A549 (cell line): ENCODE measurements around the gene PDS5B. TPM values are rescaled to one million over a fixed set of nuclear protein-coding genes. Genes with fewer than 3 reads are reported as not detected.
A peak's percentile ranks its signal among the peaks of the same experiment; 100 is the strongest.
"Not testable (repeated sequence)": the region's sequence is repeated elsewhere in the genome, so short reads cannot be mapped to it uniquely, and the experiment has no call there.

Experiments
- ATAC-seq, 2 experiments: fragments of 200-7000 bp in 1 of 2; fragments of >200 bp in 1 of 2; cut with Nextera tagmentation in 1 of 2; cut with Tn5 transposase in 1 of 2; 3 replicates each; pipeline versions ENCODE4 v1.8.0 to v1.9.1; 2018 to 2020; ENCODE audit warnings: mild to moderate bottlenecking in 1 of 2, moderate library complexity in 1 of 2
- CTCF ChIA-PET: fragments of 300-600 bp; sonication (Branson Sonifier 250); formaldehyde crosslinking; extraction: SDS; loops from one replicate; lab custom pipeline; 2021; ENCODE audit warnings: antibody characterized with exemption, inconsistent platforms; lab: Yijun Ruan, JAX
- POLR2A ChIA-PET: fragments of 350-600 bp; formaldehyde crosslinking; extraction: SDS; loops from one replicate; lab custom pipeline; 2021; ENCODE audit warnings: antibody characterized with exemption, inconsistent platforms; lab: Yijun Ruan, JAX
- DNase-seq, 2 experiments: peaks; one replicate each; pipeline versions ENCODE4 v3.0.0 to v3.0.0-alpha.2; 2011 to 2016; ENCODE audit warnings: low read depth in 1 of 2, low spot score in 1 of 2
- FAIRE-seq: peaks from 2 replicates; lab custom pipeline; 2011; peaks lifted over from hg19 to GRCh38; lab: Jason Lieb, UNC
- H3K27ac ChIP-seq, 2 experiments: fragments of >200 bp; sonication (Bioruptor Twin); formaldehyde crosslinking; 3 replicates each; pipeline ENCODE4 v1.5.1; 2016 to 2017
- H3K4me1 ChIP-seq: fragments of >200 bp; sonication (Bioruptor Twin); formaldehyde crosslinking; 3 replicates; pipeline ENCODE4 v1.6.1; 2016
- H3K4me2 ChIP-seq: fragments of >200 bp; sonication (Bioruptor Twin); formaldehyde crosslinking; 3 replicates; pipeline ENCODE4 v1.6.1; 2016
- H3K4me3 ChIP-seq: fragments of >200 bp; sonication (Bioruptor Twin); formaldehyde crosslinking; 3 replicates; pipeline ENCODE4 v1.5.1; 2016
- H3K9me3 ChIP-seq: fragments of >200 bp; sonication (Bioruptor Twin); formaldehyde crosslinking; 3 replicates; pipeline ENCODE4 v1.6.1; 2016
- BHLHE40 ChIP-seq: IDR thresholded peaks from 2 replicates; pipeline ENCODE4 v1.6.1; 2012; ENCODE audit warnings: low read depth, low read length, inconsistent platforms
- EP300 ChIP-seq, 2 experiments: fragments of >200 bp; sonication (Bioruptor Twin); formaldehyde crosslinking; IDR thresholded peaks; 2 replicates in 1 of 2; 3 replicates in 1 of 2; pipeline ENCODE4 v1.6.1; 2016 to 2017
- ESRRA ChIP-seq: fragments of 150-350 bp; IDR thresholded peaks from 2 replicates; pipeline ENCODE4 v1.6.1; 2014; ENCODE audit warnings: mild to moderate bottlenecking, low read length, borderline replicate concordance
- FOSL2 ChIP-seq, 2 experiments: fragments of 450-650 bp in 1 of 2; fragments of >200 bp in 1 of 2; sonication (Bioruptor Twin) in 1 of 2; formaldehyde crosslinking; IDR thresholded peaks; 2 replicates each; pipeline versions ENCODE4 v1.5.0 to v1.6.1; 2016 to 2020; ENCODE audit warnings: mild to moderate bottlenecking in 1 of 2, moderate library complexity in 1 of 2
- HOXA7 ChIP-seq: fragments of 250-450 bp; sonication (Bioruptor Pico); IDR thresholded peaks from 2 replicates; pipeline ENCODE4 v1.5.0; 2020; ENCODE audit warnings: mild to moderate bottlenecking, moderate library complexity
- JUNB ChIP-seq: fragments of >200 bp; sonication (Bioruptor Twin); formaldehyde crosslinking; IDR thresholded peaks from 2 replicates; pipeline ENCODE4 v1.6.1; 2016
- KDM1A ChIP-seq: fragments of 200-600 bp; sonication (generic); IDR thresholded peaks from 2 replicates; pipeline ENCODE4 v1.6.1; 2016; ENCODE audit warnings: low read depth, mild to moderate bottlenecking
- MAFK ChIP-seq: fragments of 450-650 bp; IDR thresholded peaks from 2 replicates; pipeline ENCODE4 v1.6.1; 2014; ENCODE audit not compliant: partially characterized antibody
- MAZ ChIP-seq: fragments of 150-350 bp; IDR thresholded peaks from 2 replicates; pipeline ENCODE4 v1.6.1; 2014; ENCODE audit warnings: antibody characterized with exemption, low read depth, low read length, borderline replicate concordance
- NR3C1 ChIP-seq: fragments of >200 bp; sonication (Bioruptor Twin); formaldehyde crosslinking; IDR thresholded peaks from 3 replicates; pipeline ENCODE4 v1.6.1; 2017
- RAD21 ChIP-seq, 2 experiments: fragments of >200 bp in 1 of 2; sonication (Bioruptor Twin) in 1 of 2; formaldehyde crosslinking in 1 of 2; IDR thresholded peaks in 1 of 2; conservative IDR thresholded peaks in 1 of 2; 2 replicates in 1 of 2; 3 replicates in 1 of 2; pipeline ENCODE4 v1.6.1; 2012 to 2018; ENCODE audit warnings: inconsistent platforms in 1 of 2
- TFCP2L1 ChIP-seq: fragments of 250-450 bp; sonication (Bioruptor Pico); IDR thresholded peaks from 2 replicates; pipeline ENCODE4 v1.5.0; 2021; ENCODE audit warnings: mild to moderate bottlenecking
- TP53 ChIP-seq: fragments of 250-450 bp; sonication (Bioruptor Pico); IDR thresholded peaks from 2 replicates; pipeline ENCODE4 v1.5.0; 2021; ENCODE audit warnings: mild to moderate bottlenecking, moderate library complexity
- ZFP36 ChIP-seq: fragments of 450-650 bp; IDR thresholded peaks from 2 replicates; pipeline ENCODE4 v1.6.1; 2014; ENCODE audit warnings: borderline replicate concordance; ENCODE audit not compliant: partially characterized antibody
- ZSCAN20 ChIP-seq: fragments of 250-450 bp; sonication (Bioruptor Pico); IDR thresholded peaks from 2 replicates; pipeline ENCODE4 v1.8.0; 2022; ENCODE audit warnings: mild to moderate bottlenecking, moderate library complexity
- WGBS: methylation state at CpG from one replicate; pipeline ENCODE4 v1.1.6; 2017; ENCODE audit errors: missing lambda C conversion rate; 5-methylcytosine and 5-hydroxymethylcytosine counted together
- polyA plus RNA-seq, 4 experiments: library from polyadenylated mRNA; depleted of rRNA in 3 of 4; stranded (reverse); fragments of >200 nt; fragmentation: RNase III in 1 of 4; extraction: RNeasy Plus Mini Kit Qiagen cat#74134 plus additional on column Dnase treatment in 1 of 4; gene quantifications; 2 replicates in 3 of 4; 3 replicates in 1 of 4; pipeline ENCODE4 v1.2.3, GENCODE V29; 2011 to 2017
- TF ChIP-seq, protein P1 (sequence below): fragments of 450-650 bp; IDR thresholded peaks from 2 replicates; pipeline ENCODE4 v1.6.1; 2014; ENCODE audit warnings: antibody characterized with exemption
- TF ChIP-seq, protein P2 (sequence below): fragments of 200-600 bp; sonication (generic); IDR thresholded peaks from 2 replicates; pipeline ENCODE4 v1.6.1; 2016; ENCODE audit warnings: antibody characterized with exemption, mild to moderate bottlenecking, moderate library complexity
- TF ChIP-seq, protein P3 (sequence below): IDR thresholded peaks from 2 replicates; pipeline ENCODE4 v1.6.1; 2012

PDS5B gene
- polyA plus RNA-seq, 2 of the 4 experiments (the other 2 are of a cell fraction): 10.6 to 16.0 TPM

DNA sequence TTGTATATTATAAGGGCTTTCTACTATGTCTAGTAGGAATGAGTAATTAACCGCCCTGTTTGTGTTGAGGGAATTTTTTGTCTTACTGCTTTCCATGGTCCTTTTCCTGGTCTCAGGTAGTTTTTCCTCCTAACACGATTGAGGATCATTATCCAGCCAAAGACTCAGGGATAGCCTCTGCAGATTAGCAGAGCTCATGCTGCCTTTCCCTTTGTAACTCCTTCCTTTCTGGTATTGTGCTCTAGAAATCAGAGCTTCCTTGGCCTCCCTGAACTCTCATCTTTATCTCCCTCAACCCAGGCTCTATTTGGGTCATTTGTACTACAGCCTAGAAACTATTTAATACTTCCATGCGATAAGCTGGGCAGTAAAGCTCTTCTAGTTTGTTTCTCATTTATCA lies 142.1 kb downstream of the PDS5B start:
- CTCF ChIA-PET: no interaction called here
- H3K4me2 ChIP-seq: no peak overlapping the region
- no peak for ATAC-seq

DNA sequence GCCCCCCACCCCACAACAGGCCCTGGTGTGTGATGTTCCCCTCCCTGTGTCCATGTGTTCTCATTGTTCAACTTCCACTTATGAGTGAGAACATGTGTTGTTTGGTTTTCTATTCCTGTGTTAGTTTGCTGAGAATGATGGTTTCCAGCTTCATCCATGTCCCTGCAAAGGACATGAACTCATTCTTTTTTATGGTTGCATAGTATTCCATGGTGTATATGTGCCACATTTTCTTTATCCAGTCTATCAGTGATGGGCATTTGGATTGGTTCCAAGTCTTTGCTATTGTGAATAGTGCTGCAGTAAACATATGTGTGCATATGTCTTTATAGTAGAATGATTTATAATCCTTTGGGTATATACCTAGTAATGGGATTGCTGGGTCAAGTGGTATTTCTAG lies 142.8 kb downstream of the PDS5B start:
- ATAC-seq, POLR2A ChIA-PET, DNase-seq, H3K27ac ChIP-seq, FAIRE-seq, H3K4me2 ChIP-seq, CTCF ChIA-PET, H3K4me3 ChIP-seq, H3K9me3 ChIP-seq: not testable (repeated sequence)
- peaks cover 14% of the 10 kb centered on the region for H3K4me1 ChIP-seq

More for the DNA sequence above, 142.1 kb downstream of the PDS5B start:
- DNase-seq (no peak), FAIRE-seq (no peak)
- WGBS: 89% methylated on average over 3 of the region's 3 CpGs
- TF ChIP-seq ZSCAN20 (CRISPR knock-in tag): no peak
- no peak for TF ChIP-seq KDM1A
- TF ChIP-seq BHLHE40: no peak
- TF ChIP-seq, protein P1, sequence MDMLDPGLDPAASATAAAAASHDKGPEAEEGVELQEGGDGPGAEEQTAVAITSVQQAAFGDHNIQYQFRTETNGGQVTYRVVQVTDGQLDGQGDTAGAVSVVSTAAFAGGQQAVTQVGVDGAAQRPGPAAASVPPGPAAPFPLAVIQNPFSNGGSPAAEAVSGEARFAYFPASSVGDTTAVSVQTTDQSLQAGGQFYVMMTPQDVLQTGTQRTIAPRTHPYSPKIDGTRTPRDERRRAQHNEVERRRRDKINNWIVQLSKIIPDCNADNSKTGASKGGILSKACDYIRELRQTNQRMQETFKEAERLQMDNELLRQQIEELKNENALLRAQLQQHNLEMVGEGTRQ: no peak
- H3K27ac ChIP-seq: no peak overlapping the region
- POLR2A ChIA-PET: no interaction called here
- peaks cover 14% of the 10 kb centered on the region for H3K4me1 ChIP-seq
- no peaks in the 10 kb centered on the region for H3K9me3 ChIP-seq
- H3K4me3 ChIP-seq: no peak overlapping the region

DNA sequence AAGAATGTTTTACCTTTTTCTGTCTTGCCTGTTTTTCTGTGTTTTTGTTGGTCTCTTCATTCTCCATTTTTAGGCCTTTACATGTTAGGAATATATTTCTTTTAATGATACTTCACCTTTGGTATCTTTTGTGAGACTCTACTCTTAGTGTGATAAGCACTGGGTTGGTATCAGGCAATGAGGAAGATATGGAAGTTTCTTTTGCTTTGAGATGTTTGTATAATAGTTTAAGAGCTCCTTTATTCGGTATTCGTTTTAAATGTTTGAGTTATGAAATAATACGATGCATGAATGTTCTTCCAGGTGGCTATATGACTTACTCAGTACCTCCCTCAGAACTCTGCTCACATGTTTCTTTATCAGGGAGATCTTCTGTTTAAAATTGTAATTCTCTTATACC lies 144.8 kb downstream of the PDS5B start:
- Histone ChIP-seq H3K4me3 (no peak overlapping the region), H3K4me2 (peak overlapping the region; percentile 63), H3K4me1 (peaks cover 22% of the 10 kb centered on the region), H3K27ac (no peak overlapping the region), H3K9me3 (no peaks in the 10 kb centered on the region)
- WGBS: 70% methylated on average over 3 of the region's 3 CpGs
- POLR2A ChIA-PET: no interaction called here
- TF ChIP-seq, protein P2, sequence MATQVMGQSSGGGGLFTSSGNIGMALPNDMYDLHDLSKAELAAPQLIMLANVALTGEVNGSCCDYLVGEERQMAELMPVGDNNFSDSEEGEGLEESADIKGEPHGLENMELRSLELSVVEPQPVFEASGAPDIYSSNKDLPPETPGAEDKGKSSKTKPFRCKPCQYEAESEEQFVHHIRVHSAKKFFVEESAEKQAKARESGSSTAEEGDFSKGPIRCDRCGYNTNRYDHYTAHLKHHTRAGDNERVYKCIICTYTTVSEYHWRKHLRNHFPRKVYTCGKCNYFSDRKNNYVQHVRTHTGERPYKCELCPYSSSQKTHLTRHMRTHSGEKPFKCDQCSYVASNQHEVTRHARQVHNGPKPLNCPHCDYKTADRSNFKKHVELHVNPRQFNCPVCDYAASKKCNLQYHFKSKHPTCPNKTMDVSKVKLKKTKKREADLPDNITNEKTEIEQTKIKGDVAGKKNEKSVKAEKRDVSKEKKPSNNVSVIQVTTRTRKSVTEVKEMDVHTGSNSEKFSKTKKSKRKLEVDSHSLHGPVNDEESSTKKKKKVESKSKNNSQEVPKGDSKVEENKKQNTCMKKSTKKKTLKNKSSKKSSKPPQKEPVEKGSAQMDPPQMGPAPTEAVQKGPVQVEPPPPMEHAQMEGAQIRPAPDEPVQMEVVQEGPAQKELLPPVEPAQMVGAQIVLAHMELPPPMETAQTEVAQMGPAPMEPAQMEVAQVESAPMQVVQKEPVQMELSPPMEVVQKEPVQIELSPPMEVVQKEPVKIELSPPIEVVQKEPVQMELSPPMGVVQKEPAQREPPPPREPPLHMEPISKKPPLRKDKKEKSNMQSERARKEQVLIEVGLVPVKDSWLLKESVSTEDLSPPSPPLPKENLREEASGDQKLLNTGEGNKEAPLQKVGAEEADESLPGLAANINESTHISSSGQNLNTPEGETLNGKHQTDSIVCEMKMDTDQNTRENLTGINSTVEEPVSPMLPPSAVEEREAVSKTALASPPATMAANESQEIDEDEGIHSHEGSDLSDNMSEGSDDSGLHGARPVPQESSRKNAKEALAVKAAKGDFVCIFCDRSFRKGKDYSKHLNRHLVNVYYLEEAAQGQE: no peak
- TF ChIP-seq ZFP36 (no peak), ESRRA (no peak), NR3C1 (no peak), TP53 (CRISPR knock-in tag) (no peak), JUNB (no peak)
- TF ChIP-seq, protein P3, sequence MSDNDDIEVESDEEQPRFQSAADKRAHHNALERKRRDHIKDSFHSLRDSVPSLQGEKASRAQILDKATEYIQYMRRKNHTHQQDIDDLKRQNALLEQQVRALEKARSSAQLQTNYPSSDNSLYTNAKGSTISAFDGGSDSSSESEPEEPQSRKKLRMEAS: no peak
- no peak for DNase-seq
- CTCF ChIA-PET: no interaction called here
- no peak for FAIRE-seq
- ATAC-seq: no peak

DNA sequence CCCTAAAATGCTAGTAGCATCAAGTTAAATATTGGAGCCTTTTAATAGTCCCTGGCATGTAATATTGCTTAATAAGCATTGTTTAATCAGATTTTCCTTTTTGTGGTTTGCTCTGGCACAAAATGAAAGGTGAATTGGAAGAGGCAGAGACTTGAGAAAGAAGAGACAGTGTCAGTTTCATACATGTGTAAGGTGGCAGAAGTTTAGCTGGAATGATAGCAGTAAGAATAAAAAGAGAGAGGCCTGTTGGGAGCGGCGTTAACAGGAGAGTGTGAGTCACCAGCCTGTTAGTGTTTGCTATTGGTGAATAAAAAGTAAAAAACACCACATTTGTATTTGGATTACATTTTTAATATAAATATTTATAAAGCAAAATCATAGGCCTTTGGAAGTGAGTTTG lies 145.3 kb downstream of the PDS5B start:
- no peak for TF ChIP-seq EP300 (IDR thresholded peaks at IDR 0.05)
- no peak for TF ChIP-seq MAZ
- no peak for TF ChIP-seq RAD21 (conservative IDR thresholded peaks at IDR 0.05 in 1 of 2, IDR thresholded peaks at IDR 0.05 in 1 of 2)
- TF ChIP-seq FOSL2 (IDR thresholded peaks at IDR 0.05): no peak
- TF ChIP-seq FOSL2 (CRISPR knock-in tag; IDR thresholded peaks at IDR 0.05): peak; percentile 48
- no peak for TF ChIP-seq TFCP2L1 (CRISPR knock-in tag)
- 0 out of 2 replicates have a peak, but pooled peaks have one; percentile 13 for TF ChIP-seq JUNB
- no peak for TF ChIP-seq HOXA7 (CRISPR knock-in tag)
- TF ChIP-seq MAFK: peak; percentile 46
- ChIA-PET POLR2A (no interaction called here), CTCF (no interaction called here)
- ATAC-seq (peak in 1 of 2 experiments; percentile 70; a peak in 3 of 6 replicates), DNase-seq (peak in 1 of 2 experiments; percentile 44), FAIRE-seq (no peak)
- Histone ChIP-seq H3K4me3 (no peak overlapping the region), H3K4me2 (peak overlapping the region; percentile 63), H3K9me3 (no peaks in the 10 kb centered on the region), H3K4me1 (peaks cover 27% of the 10 kb centered on the region), H3K27ac (no peak overlapping the region)
- 2% methylated on average over 2 of the region's 2 CpGs for WGBS
